ENCODE measurements around the gene PELI2.

PELI2 gene

GRCh38 chr14:56210571-56210970 lies 92.4 kb downstream of the PELI2 start:
- TF ChIP-seq, protein P1, sequence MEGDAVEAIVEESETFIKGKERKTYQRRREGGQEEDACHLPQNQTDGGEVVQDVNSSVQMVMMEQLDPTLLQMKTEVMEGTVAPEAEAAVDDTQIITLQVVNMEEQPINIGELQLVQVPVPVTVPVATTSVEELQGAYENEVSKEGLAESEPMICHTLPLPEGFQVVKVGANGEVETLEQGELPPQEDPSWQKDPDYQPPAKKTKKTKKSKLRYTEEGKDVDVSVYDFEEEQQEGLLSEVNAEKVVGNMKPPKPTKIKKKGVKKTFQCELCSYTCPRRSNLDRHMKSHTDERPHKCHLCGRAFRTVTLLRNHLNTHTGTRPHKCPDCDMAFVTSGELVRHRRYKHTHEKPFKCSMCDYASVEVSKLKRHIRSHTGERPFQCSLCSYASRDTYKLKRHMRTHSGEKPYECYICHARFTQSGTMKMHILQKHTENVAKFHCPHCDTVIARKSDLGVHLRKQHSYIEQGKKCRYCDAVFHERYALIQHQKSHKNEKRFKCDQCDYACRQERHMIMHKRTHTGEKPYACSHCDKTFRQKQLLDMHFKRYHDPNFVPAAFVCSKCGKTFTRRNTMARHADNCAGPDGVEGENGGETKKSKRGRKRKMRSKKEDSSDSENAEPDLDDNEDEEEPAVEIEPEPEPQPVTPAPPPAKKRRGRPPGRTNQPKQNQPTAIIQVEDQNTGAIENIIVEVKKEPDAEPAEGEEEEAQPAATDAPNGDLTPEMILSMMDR (IDR thresholded peaks at IDR 0.05; ENCODE audit: control insufficient read depth, insufficient read depth, low read depth, low read length, missing control alignments) = no peak
- no peak for DNase-seq (ENCODE audit: low read depth)
- no peak overlapping the region for H3K4me3 ChIP-seq (ENCODE audit: control insufficient read depth, low read depth, low read length)

DNA sequence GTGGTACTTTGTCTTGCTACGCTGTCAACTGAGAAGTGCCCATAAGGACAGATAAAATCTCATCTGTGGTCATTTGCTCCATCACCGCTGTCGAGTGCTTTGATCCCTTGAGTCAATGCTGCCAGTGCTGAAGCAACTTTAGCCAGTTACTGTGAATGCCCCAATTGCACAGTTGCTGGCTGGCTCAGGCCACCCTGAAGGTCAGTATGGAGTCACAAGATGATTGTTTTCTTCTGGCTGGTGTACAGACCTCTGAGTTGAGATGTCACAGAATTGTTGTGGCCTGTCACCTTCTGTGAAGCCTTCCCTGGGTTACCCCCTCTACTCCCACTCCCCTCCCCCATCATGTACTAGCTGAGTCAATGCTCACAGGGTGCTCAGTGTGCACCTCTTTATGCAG lies 92.9 kb downstream of the PELI2 start:
- no peak overlapping the region for H3K4me3 ChIP-seq (ENCODE audit: control insufficient read depth, low read depth, low read length)
- no peak for DNase-seq (ENCODE audit: low read depth)
- TF ChIP-seq, protein P1 (IDR thresholded peaks at IDR 0.05; ENCODE audit: control insufficient read depth, insufficient read depth, low read depth, low read length, missing control alignments) = no peak

- TF ChIP-seq, protein P1 (IDR thresholded peaks at IDR 0.05; ENCODE audit: control insufficient read depth, insufficient read depth, low read depth, low read length, missing control alignments) = no peak
- no peak for DNase-seq (ENCODE audit: low read depth)
- H3K4me3 ChIP-seq (ENCODE audit: control insufficient read depth, low read depth, low read length) = no peak overlapping the region
These were observed 93.6 kb downstream of the PELI2 start for GRCh38 chr14:56211844-56212243.

DNA sequence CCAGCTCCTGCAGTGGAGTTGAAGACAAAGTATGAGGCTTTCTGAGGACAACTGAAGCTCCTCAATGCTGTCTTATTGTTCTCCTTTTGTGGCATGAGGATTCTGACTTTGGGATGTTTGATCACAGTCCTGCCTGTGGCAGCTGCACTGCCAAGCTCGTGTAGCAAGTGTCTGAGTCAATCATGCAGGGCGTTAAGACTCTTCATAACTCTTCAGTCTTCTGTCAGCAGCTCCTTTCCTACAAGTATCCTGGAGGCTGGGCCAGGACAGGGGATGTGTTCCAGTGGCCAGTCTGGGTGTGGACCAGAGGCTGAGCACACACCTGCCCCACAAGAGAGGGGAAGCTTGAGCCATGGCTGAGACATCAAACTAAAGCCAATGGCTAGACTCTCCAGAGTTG lies 94.3 kb downstream of the PELI2 start:
- no peak overlapping the region for H3K4me3 ChIP-seq (ENCODE audit: control insufficient read depth, low read depth, low read length)
- TF ChIP-seq, protein P1 (IDR thresholded peaks at IDR 0.05; ENCODE audit: control insufficient read depth, insufficient read depth, low read depth, low read length, missing control alignments) = no peak
- no peak for DNase-seq (ENCODE audit: low read depth)

- DNase-seq (ENCODE audit: low read depth) = no peak
- H3K4me3 ChIP-seq (ENCODE audit: control insufficient read depth, low read depth, low read length) = no peak overlapping the region
- TF ChIP-seq, protein P1 (IDR thresholded peaks at IDR 0.05; ENCODE audit: control insufficient read depth, insufficient read depth, low read depth, low read length, missing control alignments) = no peak
These were observed 95.1 kb downstream of the PELI2 start for GRCh38 chr14:56213306-56213705.

DNA sequence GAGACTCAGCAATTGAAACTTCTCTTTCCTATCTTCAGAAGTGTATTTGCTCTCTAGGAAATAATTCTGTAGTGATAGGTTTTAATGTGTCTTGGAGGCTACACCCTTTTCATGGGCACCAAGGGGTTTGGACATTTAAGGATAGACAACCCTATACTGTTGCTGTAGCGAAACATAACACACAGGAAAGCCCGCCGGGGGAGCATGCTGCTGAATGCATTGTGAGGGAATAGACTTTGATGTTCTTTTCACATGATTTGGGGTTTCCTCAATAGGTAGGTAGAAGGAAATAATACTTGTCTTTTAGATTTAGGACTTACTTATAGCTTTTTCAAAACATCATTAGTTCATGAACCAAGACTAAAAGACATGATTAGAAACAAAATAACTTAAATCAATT lies 97.0 kb downstream of the PELI2 start:
- no peak overlapping the region for H3K4me3 ChIP-seq (ENCODE audit: control insufficient read depth, low read depth, low read length)
- no peak for DNase-seq (ENCODE audit: low read depth)
- TF ChIP-seq, protein P1 (IDR thresholded peaks at IDR 0.05; ENCODE audit: control insufficient read depth, insufficient read depth, low read depth, low read length, missing control alignments) = no peak

Measured in AG09309 (cell line).